ENCODE results near the gene TUBGCP2.
A peak's percentile ranks its signal among the peaks of the same experiment; 100 is the strongest.

The TUBGCP2 gene

DNA sequence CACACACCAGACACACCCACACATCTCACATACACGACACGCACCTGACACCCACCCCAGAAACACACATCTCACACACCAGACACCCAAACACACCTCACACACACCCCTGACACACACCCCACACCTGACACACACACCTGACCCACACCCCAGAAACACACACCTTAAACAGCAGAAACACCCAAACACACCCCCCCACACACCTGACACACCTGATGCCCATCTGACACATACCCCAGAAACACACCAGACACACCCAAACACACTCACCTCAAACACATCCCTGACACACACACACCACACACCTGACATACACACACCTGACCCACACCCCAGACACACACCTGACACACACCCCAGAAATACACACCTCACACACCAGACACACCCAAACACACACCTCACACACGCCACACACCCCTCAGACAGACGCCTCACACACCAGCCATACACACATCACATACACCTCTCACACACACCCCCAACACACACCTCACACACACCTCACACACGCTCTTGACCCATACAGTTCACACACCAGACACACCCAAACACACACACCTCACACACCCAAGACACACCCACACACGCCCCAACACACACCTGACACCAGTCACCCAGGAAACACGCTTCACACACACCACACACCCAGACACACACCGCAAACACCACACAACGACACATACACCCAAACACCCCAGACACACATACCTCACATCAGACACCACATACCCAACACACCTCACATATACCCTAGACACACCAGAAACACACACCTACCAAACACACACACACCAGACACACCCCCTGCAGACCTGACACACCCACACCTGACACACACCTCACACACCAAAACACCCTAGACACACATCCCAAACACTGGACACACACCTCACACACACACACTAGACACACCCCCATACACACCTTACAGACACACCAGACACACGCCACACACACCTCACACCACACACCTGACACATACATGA is 29.7 kb upstream of the TUBGCP2 start:
- POLR2A ChIA-PET, result no interaction called here
- H3K4me3 ChIP-seq (ENCODE audit: low read depth, low read length), result no peak overlapping the region
- CTCF ChIA-PET, result no interaction called here
- no peak for DNase-seq (ENCODE audit: low read depth, low spot score)
- TF ChIP-seq, protein P1, sequence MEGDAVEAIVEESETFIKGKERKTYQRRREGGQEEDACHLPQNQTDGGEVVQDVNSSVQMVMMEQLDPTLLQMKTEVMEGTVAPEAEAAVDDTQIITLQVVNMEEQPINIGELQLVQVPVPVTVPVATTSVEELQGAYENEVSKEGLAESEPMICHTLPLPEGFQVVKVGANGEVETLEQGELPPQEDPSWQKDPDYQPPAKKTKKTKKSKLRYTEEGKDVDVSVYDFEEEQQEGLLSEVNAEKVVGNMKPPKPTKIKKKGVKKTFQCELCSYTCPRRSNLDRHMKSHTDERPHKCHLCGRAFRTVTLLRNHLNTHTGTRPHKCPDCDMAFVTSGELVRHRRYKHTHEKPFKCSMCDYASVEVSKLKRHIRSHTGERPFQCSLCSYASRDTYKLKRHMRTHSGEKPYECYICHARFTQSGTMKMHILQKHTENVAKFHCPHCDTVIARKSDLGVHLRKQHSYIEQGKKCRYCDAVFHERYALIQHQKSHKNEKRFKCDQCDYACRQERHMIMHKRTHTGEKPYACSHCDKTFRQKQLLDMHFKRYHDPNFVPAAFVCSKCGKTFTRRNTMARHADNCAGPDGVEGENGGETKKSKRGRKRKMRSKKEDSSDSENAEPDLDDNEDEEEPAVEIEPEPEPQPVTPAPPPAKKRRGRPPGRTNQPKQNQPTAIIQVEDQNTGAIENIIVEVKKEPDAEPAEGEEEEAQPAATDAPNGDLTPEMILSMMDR (IDR thresholded peaks at IDR 0.05; ENCODE audit: insufficient read depth, low read length, missing control alignments), result no peak

DNA sequence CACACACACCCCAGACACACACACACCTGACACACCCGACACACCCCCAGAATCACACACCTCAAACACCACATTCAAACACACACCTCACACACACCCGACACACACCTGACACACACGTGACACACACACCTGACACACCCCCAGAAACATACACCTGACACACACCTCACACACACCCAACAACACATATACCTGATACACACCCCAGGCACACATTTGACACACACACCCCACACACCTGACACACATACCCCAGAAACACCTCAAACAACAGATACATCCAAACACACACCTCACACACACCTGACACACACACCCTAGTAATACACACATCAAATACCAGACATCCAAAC is 28.7 kb upstream of the TUBGCP2 start:
- TF ChIP-seq, protein P1 (IDR thresholded peaks at IDR 0.05; ENCODE audit: insufficient read depth, low read length, missing control alignments), result no peak
- ChIA-PET CTCF (no interaction called here), POLR2A (no interaction called here)
- no peak for DNase-seq (ENCODE audit: low read depth, low spot score)
- H3K4me3 ChIP-seq (ENCODE audit: low read depth, low read length), result no peak overlapping the region

DNA sequence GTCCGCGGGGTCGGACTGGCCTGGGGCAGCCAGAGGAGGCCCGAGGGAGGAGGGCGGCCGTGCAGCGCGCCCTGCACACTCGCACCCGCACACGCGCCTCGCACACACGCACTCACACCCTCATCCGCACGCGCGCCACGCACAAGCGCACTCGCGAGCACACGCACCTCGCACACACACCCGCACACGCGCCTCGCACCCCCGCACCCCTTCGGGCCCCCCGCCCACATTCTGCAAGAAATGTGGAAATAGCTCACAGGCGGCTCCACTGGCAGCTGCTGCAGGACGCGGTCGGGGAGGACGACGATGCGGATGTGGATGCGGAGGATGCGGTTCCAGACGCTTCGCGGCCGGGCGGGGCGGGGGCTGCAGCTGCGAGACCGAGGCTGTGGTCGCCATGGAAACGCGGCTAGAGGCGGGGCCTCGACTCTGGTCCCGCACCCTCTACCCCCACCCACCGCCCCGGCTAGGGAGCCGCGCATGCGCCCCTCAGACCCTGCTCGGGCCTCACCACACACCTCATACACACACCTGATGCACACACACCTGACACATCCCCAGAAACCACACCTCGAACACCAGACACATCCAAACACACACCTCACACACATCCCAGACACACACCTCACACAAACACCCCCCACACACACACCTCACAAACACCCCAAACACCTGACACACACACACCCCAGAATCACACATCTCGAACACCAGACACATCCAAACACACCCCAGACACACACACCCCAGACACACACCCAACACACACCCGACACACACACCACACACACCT is 28.1 kb upstream of the TUBGCP2 start, which contains the start of gene CALY:
CALY (minus strand) TSS at position 320 of the 793 bp plus-strand sequence. CDS start 7,907 bp downstream, outside the sequence.
- no peak for DNase-seq (ENCODE audit: low read depth, low spot score)
- CTCF ChIA-PET, result interaction anchor here (1.1 kb wide), 1 partner anchor 9 kb away, joined by 4 read pairs; no protein-coding TSS in a partner anchor
- TF ChIP-seq, protein P1 (IDR thresholded peaks at IDR 0.05; ENCODE audit: insufficient read depth, low read length, missing control alignments), result no peak
- POLR2A ChIA-PET, result interaction anchor here (0.6 kb wide), 1 partner anchor 9 kb away, joined by 3 read pairs; no protein-coding TSS in a partner anchor
- H3K4me3 ChIP-seq (ENCODE audit: low read depth, low read length), result no peak within 1 kb of the TSS; the same call in none of the 2 replicates

DNA sequence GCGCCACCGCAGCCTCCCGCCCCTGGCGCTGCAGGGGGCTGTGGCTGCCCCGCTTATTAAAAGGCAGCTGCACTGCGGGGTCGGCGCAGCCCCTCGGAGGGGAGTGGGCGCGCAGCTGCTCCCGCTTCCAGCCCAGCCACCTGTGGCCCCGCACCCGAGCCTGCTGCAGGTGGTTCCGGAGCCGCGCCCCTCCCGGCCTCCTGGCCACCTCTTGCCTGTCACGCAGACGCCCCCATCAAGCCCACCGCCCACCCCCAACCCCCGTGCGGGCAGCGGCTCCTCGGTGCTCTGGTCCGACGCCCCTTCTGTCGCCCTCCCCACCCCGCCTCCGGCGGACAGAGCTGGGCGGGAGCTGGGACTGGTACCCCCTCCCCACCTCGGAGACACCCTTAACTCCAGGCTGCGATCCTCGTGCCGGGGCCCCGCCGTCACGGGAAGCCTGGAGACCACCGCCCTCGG is 27.5 kb upstream of the TUBGCP2 start:
- H3K4me3 ChIP-seq (ENCODE audit: low read depth, low read length), result no peak overlapping the region
- DNase-seq (ENCODE audit: low read depth, low spot score), result no peak
- ChIA-PET CTCF (interaction anchor here (1.1 kb wide), 1 partner anchor 8 kb away, joined by 4 read pairs; no protein-coding TSS in a partner anchor), POLR2A (interaction anchor here (0.6 kb wide), 1 partner anchor 9 kb away, joined by 3 read pairs; no protein-coding TSS in a partner anchor)
- TF ChIP-seq, protein P1 (IDR thresholded peaks at IDR 0.05; ENCODE audit: insufficient read depth, low read length, missing control alignments), result no peak

DNA sequence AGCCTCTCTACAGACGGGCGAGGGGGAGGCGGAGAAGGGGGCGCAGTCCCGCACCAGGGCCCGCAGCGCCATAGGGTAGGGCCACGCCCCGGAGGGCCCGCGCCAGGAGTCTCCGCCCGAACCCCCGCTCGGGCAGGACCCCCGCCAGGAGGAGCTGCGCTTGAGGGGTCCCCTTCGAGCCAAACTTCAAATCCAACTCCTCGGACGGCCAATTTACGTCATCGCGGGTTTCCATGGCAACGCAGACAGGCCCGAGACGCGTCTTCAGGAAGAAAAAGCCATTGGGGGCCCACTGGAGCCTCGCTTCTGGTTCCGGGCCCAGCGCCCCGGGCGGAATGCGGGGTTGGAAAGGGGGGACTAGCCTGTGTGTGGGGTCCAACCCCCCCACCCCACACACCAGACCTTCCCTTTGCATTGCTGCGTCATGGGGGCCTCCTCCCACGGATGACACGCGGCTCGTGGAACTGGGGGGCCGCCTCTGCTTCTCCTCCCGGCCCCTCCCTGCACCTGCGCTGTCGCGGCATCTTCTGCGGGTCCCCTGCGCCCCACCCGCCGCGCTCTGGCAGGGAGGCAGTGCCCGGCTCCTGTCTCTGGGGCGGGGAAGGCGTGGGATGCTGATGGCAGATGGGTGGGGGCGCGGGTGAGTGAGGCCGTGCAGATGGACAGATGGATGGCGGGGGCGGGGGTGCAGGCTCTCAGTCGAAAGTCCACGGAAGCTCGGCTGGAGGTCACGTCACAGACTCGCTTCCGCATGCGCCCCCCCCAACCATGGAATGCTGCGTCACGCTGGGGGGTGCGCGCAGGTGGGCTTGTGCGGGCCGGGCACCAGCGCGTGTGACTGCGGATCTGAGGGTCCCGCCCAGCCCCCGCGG is 26.8 kb upstream of the TUBGCP2 start:
- peak overlapping the region; percentile 34 for H3K4me3 ChIP-seq (ENCODE audit: low read depth, low read length)
- TF ChIP-seq, protein P1 (IDR thresholded peaks at IDR 0.05; ENCODE audit: insufficient read depth, low read length, missing control alignments), result no peak
- ChIA-PET POLR2A (no interaction called here), CTCF (interaction anchor here (1.1 to 1.2 kb wide), 2 partner anchors 8 to 186 kb away, joined by 3 to 4 read pairs; no protein-coding TSS in a partner anchor)
- DNase-seq (ENCODE audit: low read depth, low spot score), result no peak

Measured in AG04449 (cell line).